H1 (cell line): ENCODE results near the gene CYP27B1. TPM values are rescaled to one million over a fixed set of nuclear protein-coding genes. Genes with fewer than 3 reads are reported as not detected.

ENCODE experiments used
- CTCF ChIA-PET: fragments of 300-600 bp; sonication (Branson Sonifier 250); formaldehyde crosslinking; loops from one replicate; lab custom pipeline; 2021; ENCODE audit not compliant: partially characterized antibody; lab: Charles Lee
- POLR2A ChIA-PET: fragments of 300-600 bp; sonication (Branson Sonifier 250); formaldehyde crosslinking; loops from one replicate; lab custom pipeline; 2021; ENCODE audit warnings: inconsistent platforms; ENCODE audit not compliant: partially characterized antibody; lab: Charles Lee
- DNase-seq, 2 experiments: peaks; one replicate each; pipeline versions ENCODE4 v3.0.0 to v3.0.0-alpha.2; 2010 to 2022; ENCODE audit warnings: low spot score in 2 of 2, low read depth in 1 of 2, mixed read lengths in 1 of 2
- FAIRE-seq: peaks from 2 replicates; lab custom pipeline; 2011; peaks lifted over from hg19 to GRCh38; lab: Jason Lieb, UNC
- H2AFZ ChIP-seq: 2 replicates; pipeline ENCODE4 v1.8.1; 2012; ENCODE audit warnings: low read length, inconsistent platforms
- H2AK5ac ChIP-seq: 2 replicates; pipeline ENCODE4 v1.6.1; 2013; ENCODE audit warnings: low read depth, low read length
- H2BK120ac ChIP-seq: replicated peaks from 2 replicates; pipeline ENCODE3; 2013; ENCODE audit warnings: low read depth, low read length, inconsistent platforms
- H2BK12ac ChIP-seq: 2 replicates; pipeline ENCODE4 v1.6.1; 2013; ENCODE audit warnings: low read depth, low read length
- H2BK15ac ChIP-seq: 2 replicates; pipeline ENCODE4 v1.6.1; 2013; ENCODE audit warnings: low read length
- H2BK20ac ChIP-seq: 2 replicates; pipeline ENCODE4 v1.6.1; 2013; ENCODE audit warnings: low read length
- H2BK5ac ChIP-seq: 2 replicates; pipeline ENCODE4 v1.6.1; 2013; ENCODE audit warnings: low read depth, low read length
- H3K14ac ChIP-seq: 2 replicates; pipeline ENCODE4 v1.6.1; 2013; ENCODE audit warnings: inconsistent platforms; ENCODE audit not compliant: insufficient read length
- H3K18ac ChIP-seq: 2 replicates; pipeline ENCODE4 v1.6.1; 2013; ENCODE audit warnings: low read length; ENCODE audit errors: extremely low read depth
- H3K23ac ChIP-seq: 2 replicates; pipeline ENCODE4 v1.6.1; 2013; ENCODE audit warnings: inconsistent platforms; ENCODE audit not compliant: insufficient read length
- H3K23me2 ChIP-seq: 2 replicates; pipeline ENCODE4 v1.6.1; 2013; ENCODE audit warnings: low read depth, low read length
- H3K27ac ChIP-seq: 2 replicates; pipeline ENCODE4 v1.6.1; 2011; ENCODE audit warnings: low read depth, low read length, inconsistent platforms
- H3K27me3 ChIP-seq, 4 experiments: replicated peaks in 1 of 4; 1 replicate in 1 of 4; 2 replicates in 3 of 4; pipeline versions ENCODE4 v1.6.1 to v1.8.1; 2011 to 2013; ENCODE audit warnings: low read length in 3 of 4, mild to moderate bottlenecking in 3 of 4, inconsistent platforms in 2 of 4, mixed read lengths in 2 of 4, moderate library complexity in 1 of 4; ENCODE audit not compliant: control insufficient read depth in 3 of 4, insufficient read depth in 3 of 4; ENCODE audit errors: extremely low read depth in 1 of 4
- H3K36me3 ChIP-seq, 4 experiments: 2 replicates each; pipeline versions ENCODE4 v1.6.1 to v1.8.1; 2011 to 2013; ENCODE audit warnings: mild to moderate bottlenecking in 4 of 4, low read length in 3 of 4, moderate library complexity in 2 of 4, control low read depth in 1 of 4, inconsistent platforms in 1 of 4; ENCODE audit not compliant: insufficient read depth in 4 of 4, control insufficient read depth in 2 of 4
- H3K4ac ChIP-seq: replicated peaks from 2 replicates; pipeline ENCODE3; 2013; ENCODE audit warnings: low read length, low read depth, mixed read lengths, inconsistent platforms; ENCODE audit not compliant: insufficient read length
- H3K4me1 ChIP-seq, 4 experiments: replicated peaks in 1 of 4; 1 replicate in 1 of 4; 2 replicates in 3 of 4; pipeline versions ENCODE4 v1.6.1 to v1.8.1; 2011 to 2013; ENCODE audit warnings: low read length in 3 of 4, inconsistent platforms in 2 of 4, mixed read lengths in 1 of 4; ENCODE audit not compliant: insufficient read depth in 4 of 4, control insufficient read depth in 3 of 4
- H3K4me2 ChIP-seq, 2 experiments: 2 replicates each; pipeline versions ENCODE4 v1.6.1 to v1.8.1; 2011 to 2013; ENCODE audit warnings: low read depth in 2 of 2, low read length in 2 of 2, control low read depth in 1 of 2, inconsistent platforms in 1 of 2, mild to moderate bottlenecking in 1 of 2; ENCODE audit not compliant: insufficient read depth in 1 of 2
- H3K4me3 ChIP-seq, 4 experiments: fragments of 200-600, 300-600 bp in 1 of 4; sonication (generic), shearing (Covaris generic), sonication (Bioruptor Twin) in 1 of 4; 2 replicates each; pipeline versions ENCODE4 v1.5.1 to v1.8.1; 2011 to 2016; ENCODE audit warnings: low read length in 4 of 4, low read depth in 3 of 4, control low read depth in 2 of 4, inconsistent platforms in 2 of 4, mild to moderate bottlenecking in 2 of 4, mixed read lengths in 1 of 4, moderate library complexity in 1 of 4; ENCODE audit not compliant: insufficient read depth in 2 of 4; ENCODE audit errors: extremely low read depth in 1 of 4
- H3K56ac ChIP-seq: replicated peaks from 2 replicates; pipeline ENCODE3; 2013; ENCODE audit warnings: low read depth, mild to moderate bottlenecking, mixed read lengths, low read length, inconsistent platforms; ENCODE audit not compliant: insufficient read length
- H3K79me1 ChIP-seq: 2 replicates; pipeline ENCODE4 v1.6.1; 2013; ENCODE audit warnings: low read depth, low read length, control low read depth
- H3K79me2 ChIP-seq, 2 experiments: 2 replicates each; pipeline versions ENCODE4 v1.6.1 to v1.8.1; 2012 to 2013; ENCODE audit warnings: low read length in 2 of 2, mild to moderate bottlenecking in 2 of 2, inconsistent platforms in 1 of 2; ENCODE audit not compliant: insufficient read depth in 2 of 2, control insufficient read depth in 1 of 2
- H3K9ac ChIP-seq, 4 experiments: replicated peaks in 1 of 4; 1 replicate in 1 of 4; 2 replicates in 3 of 4; pipeline versions ENCODE4 v1.6.1 to v1.8.1; 2011 to 2013; ENCODE audit warnings: low read depth in 3 of 4, low read length in 3 of 4, control low read depth in 2 of 4, mild to moderate bottlenecking in 2 of 4, moderate library complexity in 2 of 4, inconsistent platforms in 1 of 4; ENCODE audit errors: extremely low read depth in 1 of 4
- H3K9me3 ChIP-seq, 2 experiments: 2 replicates each; pipeline versions ENCODE4 v1.6.1 to v1.8.1; 2012 to 2013; ENCODE audit warnings: mild to moderate bottlenecking in 2 of 2, moderate library complexity in 2 of 2, control low read depth in 1 of 2, inconsistent platforms in 1 of 2, low read depth in 1 of 2, low read length in 1 of 2, mixed read lengths in 1 of 2; ENCODE audit not compliant: insufficient read depth in 2 of 2
- H4K20me1 ChIP-seq, 2 experiments: replicated peaks in 1 of 2; 2 replicates each; pipeline versions ENCODE3 to v1.8.1; 2011 to 2013; ENCODE audit warnings: inconsistent platforms in 2 of 2, low read length in 2 of 2, mild to moderate bottlenecking in 1 of 2; ENCODE audit not compliant: insufficient read depth in 2 of 2, control insufficient read depth in 1 of 2
- H4K5ac ChIP-seq: 2 replicates; pipeline ENCODE4 v1.6.1; 2013; ENCODE audit warnings: low read length, low read depth, mixed read lengths, inconsistent platforms; ENCODE audit not compliant: insufficient read length
- H4K8ac ChIP-seq: 2 replicates; pipeline ENCODE4 v1.8.0; 2013; ENCODE audit warnings: mild to moderate bottlenecking, moderate library complexity, low read length, inconsistent platforms; ENCODE audit not compliant: insufficient read depth; ENCODE audit errors: extremely low read depth
- H4K91ac ChIP-seq: replicated peaks from 2 replicates; pipeline ENCODE3; 2013; ENCODE audit warnings: low read length, mixed read lengths, inconsistent platforms; ENCODE audit not compliant: insufficient read length
- ASH2L ChIP-seq: fragments of 200-600, 300-600 bp; sonication (generic); IDR thresholded peaks from one replicate; pipeline ENCODE4 v1.7.1; 2017; ENCODE audit warnings: low read length
- POLR2AphosphoS5 ChIP-seq: IDR thresholded peaks from 2 replicates; pipeline ENCODE4 v1.6.1; 2011; ENCODE audit warnings: low read depth, low read length
- POU5F1 ChIP-seq: IDR thresholded peaks from 2 replicates; pipeline ENCODE4 v1.6.1; 2011; ENCODE audit warnings: low read depth, mild to moderate bottlenecking, low read length, moderate library complexity
- SIRT6 ChIP-seq: IDR thresholded peaks from one replicate; pipeline ENCODE4 v1.7.1; 2012; ENCODE audit warnings: low read length, inconsistent platforms
- SP4 ChIP-seq: IDR thresholded peaks from 2 replicates; pipeline ENCODE4 v1.6.1; 2012; ENCODE audit warnings: low read length, inconsistent platforms
- TCF12 ChIP-seq: IDR thresholded peaks from 2 replicates; pipeline ENCODE4 v1.6.1; 2011; ENCODE audit warnings: low read depth, mild to moderate bottlenecking, low read length
- WGBS, 2 experiments: shearing (Covaris generic) in 1 of 2; methylation state at CpG; one replicate each; pipeline versions ENCODE4 v1.1.6 to v1.1.7; 2013 to 2015; ENCODE audit warnings: low lambda C conversion rate in 2 of 2, mixed read lengths in 2 of 2, inconsistent platforms in 1 of 2, low coverage in 1 of 2, missing lambda C conversion rate in 1 of 2; ENCODE audit not compliant: insufficient replicate concordance in 2 of 2, insufficient coverage in 1 of 2, insufficient read length in 1 of 2; ENCODE audit errors: extremely low coverage in 1 of 2, missing lambda C conversion rate in 1 of 2; 5-methylcytosine and 5-hydroxymethylcytosine counted together
- polyA plus RNA-seq, 7 experiments: library from polyadenylated mRNA; depleted of rRNA in 3 of 7; stranded (reverse) in 5 of 7; unstranded in 2 of 7; fragments of >200 nt in 5 of 7; fragments of 200-250 nt in 2 of 7; gene quantifications; 1 replicate in 5 of 7; 2 replicates in 1 of 7; 4 replicates in 1 of 7; pipeline versions ENCODE4 v1.2.1 to v1.2.3, GENCODE V29; 2011 to 2013; ENCODE audit warnings: missing spikeins in 2 of 7, mixed read lengths in 2 of 7
- total RNA-seq: library from RNA; stranded (reverse); fragmentation: NEBNext Ultra II Directional; extraction: Animal tissue kit (Norgen Biotek cat#: 25700); gene quantifications from 2 replicates; pipeline ENCODE4 v1.2.1, GENCODE V29; 2021
- TF ChIP-seq, protein P1 (sequence below): IDR thresholded peaks from 2 replicates; pipeline ENCODE4 v1.6.1; 2011; ENCODE audit warnings: low read depth, mild to moderate bottlenecking, low read length; ENCODE audit not compliant: insufficient read depth

Gene CYP27B1
- total and polyA plus RNA-seq, 2 of the 8 experiments (the other 6 are each of a cell fraction or from before 2014, with no cell fraction given) = 2.9 to 3.3 TPM

DNA sequence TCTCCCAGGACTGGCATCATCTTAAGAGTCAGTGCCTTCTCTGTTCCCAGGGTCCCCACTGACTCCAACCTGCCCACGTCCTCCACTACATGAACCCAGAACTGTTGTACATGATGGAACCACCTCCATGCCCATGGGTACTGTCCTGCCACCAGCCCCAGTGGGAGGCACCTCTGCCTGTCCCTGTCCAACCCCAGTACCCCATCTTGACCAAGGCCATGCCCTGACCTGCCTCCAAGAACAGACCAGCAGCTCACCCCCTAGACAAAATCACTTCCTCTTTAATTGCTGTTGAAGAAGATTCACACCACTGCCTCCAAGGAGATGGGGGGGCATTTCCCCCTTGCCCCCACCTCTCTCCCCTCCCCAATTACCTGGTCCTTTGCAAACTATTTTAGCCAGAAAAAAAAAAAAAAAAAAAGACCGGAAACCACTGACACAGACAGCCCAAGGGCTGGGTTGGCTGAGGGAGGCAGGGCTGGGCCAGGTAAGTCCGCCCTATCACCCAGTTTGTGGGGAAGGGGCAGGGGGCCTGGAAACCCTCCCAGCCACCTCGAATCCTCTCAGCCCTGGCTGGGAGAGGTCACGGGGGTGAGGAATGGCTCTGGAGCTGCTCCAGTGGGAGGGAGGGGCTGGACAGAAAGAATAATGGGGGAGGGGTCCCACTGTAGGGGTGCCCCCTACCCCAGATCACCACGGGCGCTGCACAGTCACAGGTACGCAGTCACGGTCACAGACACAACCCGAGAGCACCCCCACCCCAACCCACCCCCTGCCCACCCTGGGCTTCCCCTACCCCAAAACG is 41.7 kb downstream of the CYP27B1 start:
- Histone ChIP-seq H2BK20ac (no peak overlapping the region), H3K9me3 (no peaks in the 10 kb centered on the region), H3K23ac (no peak overlapping the region), H3K14ac (no peak overlapping the region), H3K18ac (no peak overlapping the region), H2BK5ac (no peak overlapping the region), H3K36me3 (no peaks in the 10 kb centered on the region; a peak in 1 of 8 replicates), H3K27me3 (peaks cover 18 to 58% (median 43%) of the 10 kb centered on the region in 4 experiments), H2AFZ (no peak overlapping the region), H3K9ac (no peak overlapping the region), H4K8ac (no peak overlapping the region), H2BK12ac (no peak overlapping the region), H3K23me2 (peaks cover 12% of the 10 kb centered on the region; the same call in 1 of the 2 replicates), H3K4me3 (no peak overlapping the region), H4K20me1 (peaks cover 2 to 7% of the 10 kb centered on the region in 2 experiments), H3K79me2 (no peaks in the 10 kb centered on the region), H4K91ac (no peak overlapping the region), H2BK120ac (no peak overlapping the region), H3K56ac (no peak overlapping the region), H3K4me2 (peak overlapping the region; percentile 26 to 52; a peak in 2 of 4 replicates), H4K5ac (no peak overlapping the region), H3K27ac (no peak overlapping the region), H2BK15ac (no peak overlapping the region), H2AK5ac (no peak overlapping the region), H3K4ac (no peak overlapping the region), H3K4me1 (peaks cover 0 to 20% (median 13%) of the 10 kb centered on the region in 4 experiments; a peak in 5 of 7 replicates), H3K79me1 (no peaks in the 10 kb centered on the region)
- no peak for FAIRE-seq
- TF ChIP-seq SP4 (no peak), ASH2L (no peak), SIRT6 (no peak), POU5F1 (no peak), TCF12 (no peak), POLR2AphosphoS5 (no peak)
- TF ChIP-seq, protein P1, sequence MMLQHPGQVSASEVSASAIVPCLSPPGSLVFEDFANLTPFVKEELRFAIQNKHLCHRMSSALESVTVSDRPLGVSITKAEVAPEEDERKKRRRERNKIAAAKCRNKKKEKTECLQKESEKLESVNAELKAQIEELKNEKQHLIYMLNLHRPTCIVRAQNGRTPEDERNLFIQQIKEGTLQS = no peak
- CTCF ChIA-PET = interaction anchor here (0.7 to 11.7 kb wide), 23 partner anchors 9 to 155 kb away, joined by 3 to 149 read pairs (median 5); partner anchors contain the start of genes AGAP2 and OS9
- peak in 1 of 2 experiments; percentile 40 for DNase-seq
- POLR2A ChIA-PET = interaction anchor here (0.7 to 7.4 kb wide), 7 partner anchors 8 to 142 kb away, joined by 3 to 59 read pairs (median 3); partner anchors contain the start of gene AGAP2
- 66% methylated on average over 4 of the region's 11 CpGs; no CpG with 5 or more reads in 1 of the 2 experiments for WGBS, 2 experiments
